Measurements from ENCODE around the gene STX5.
"Not testable (repeated sequence)": the region's sequence is repeated elsewhere in the genome, so short reads cannot be mapped to it uniquely, and the experiment has no call there.

The STX5 gene

DNA sequence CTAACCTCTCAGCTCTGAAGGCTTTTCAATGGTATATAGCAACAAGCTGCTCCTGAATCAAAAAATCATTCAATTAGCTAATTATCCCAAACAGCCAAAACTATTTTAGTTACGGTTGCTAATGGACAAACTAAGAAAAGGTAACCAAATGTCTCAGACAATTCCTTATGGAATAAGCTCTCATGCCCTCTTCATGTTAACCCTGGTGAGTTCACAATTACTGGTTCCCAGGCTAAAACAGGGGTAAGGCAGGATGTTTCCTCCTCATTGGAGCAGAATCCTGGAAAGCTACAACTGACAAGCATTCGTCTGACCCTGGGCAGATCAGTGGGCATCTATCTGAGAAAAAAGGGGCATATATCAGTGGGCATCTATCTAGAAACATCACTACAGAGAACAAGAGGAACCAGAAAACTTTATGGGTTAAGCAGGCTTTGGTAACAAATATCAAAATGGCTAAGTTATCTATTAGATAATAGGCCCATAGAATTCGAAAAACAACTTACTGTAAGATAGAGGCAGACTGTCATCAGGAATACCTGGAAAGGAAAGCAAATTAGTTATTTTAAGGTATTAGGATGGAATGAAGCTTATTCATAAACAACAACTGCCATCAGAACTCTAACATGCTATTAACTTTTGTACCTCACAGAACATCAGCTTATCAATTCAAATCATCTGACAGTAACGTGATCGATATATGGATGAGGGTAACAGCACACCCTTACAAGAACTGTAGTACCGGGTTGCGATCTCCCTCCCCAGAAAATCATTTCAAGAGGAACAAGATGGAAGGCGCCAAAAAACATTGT, 22.4 kb upstream of the STX5 start:
- no peak for DNase-seq

DNA sequence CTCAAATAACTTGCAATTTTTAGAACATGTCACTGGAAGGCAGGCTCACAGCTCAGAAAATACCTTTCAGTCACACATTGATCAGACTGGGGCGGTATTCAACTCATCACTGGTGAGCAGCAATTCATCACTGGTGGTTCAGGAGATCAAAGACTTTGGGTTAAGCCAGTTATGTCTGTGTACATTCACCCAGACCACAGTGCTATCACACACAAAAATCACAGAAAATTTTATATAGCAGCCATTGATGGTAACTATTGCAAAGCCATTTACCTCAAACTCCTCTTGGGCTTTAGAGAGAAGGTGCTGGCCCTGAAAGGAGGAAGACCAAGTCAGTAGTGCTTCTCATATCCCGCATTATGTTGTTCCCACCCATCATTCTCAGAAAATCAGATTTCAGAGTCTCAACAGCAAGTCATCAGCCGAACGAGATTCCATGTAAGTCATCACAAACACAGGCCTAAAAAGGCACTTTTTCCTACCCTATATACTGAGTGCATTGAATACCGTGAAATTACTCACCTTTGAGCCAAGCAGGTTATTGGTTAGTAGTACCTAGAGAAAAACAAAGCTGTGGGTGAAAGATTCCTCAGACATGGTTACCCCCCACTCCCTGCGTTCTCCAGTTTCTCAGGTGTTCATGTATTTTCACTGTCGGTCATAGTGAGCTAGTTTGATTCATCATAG, 21.6 kb upstream of the STX5 start:
- no peak for DNase-seq

DNA sequence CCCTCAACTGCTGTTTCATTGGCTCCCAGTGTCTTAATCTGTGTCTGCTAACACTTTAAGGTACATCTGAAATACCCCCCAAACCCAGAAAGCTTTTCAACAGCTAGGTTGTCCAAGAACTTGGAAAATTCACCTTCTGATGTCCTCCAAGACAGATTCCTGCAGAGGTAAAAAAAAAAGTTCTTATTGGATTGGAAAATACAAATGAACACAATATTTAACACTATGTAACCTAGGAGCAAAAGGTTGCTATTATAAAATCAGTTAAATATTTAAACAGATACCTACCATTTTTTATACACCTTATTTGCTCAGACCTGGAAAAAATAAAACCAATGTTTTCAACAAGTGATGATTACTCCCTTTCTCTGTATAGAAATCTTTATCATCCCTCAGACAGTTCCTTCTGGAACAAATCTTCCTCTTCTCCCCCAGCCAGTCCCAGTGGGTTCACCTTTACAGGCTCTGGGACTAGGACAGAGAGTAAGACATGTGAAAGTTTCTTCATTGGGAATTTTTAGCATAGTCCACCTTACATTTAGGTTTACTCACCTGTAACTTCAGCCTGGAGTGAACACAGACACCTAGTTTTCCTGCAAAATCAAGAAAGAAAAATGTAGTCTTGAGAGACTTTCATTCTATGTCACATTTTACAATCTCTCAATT, 20.8 kb upstream of the STX5 start:
- no peak for DNase-seq

DNA sequence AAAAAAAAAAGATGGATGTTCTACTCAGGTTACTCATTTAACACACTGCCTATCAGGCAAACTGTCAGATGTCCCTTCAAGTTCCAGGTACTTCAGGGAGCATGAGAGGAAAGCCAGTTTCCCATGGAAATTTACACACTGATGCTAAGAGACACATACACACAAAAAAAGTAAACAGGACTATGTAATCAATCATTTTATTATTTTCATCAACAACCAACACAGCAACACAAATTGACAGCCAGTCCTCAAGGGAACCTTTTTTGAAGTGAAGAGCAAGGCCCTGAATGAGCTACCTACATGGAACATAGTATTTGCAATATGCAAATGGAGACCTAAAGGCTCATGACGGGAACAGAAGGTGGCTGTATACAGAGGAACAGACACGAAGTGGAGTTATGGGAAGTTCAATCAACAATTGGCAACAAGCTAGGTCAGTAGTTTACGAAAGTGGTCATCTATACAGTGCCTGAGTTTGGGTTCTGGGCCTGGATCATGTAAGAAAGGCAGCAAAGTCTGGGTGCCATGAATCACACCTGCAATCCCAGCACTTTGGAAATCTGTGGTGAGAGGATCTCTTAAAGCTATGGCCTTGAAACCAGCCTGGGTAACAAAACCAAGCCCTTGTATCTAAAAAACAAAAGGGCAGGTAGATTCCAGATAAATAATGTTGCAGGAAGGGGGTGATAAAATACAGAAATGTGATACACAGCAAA, 20.1 kb upstream of the STX5 start:
- DNase-seq = no peak

DNA sequence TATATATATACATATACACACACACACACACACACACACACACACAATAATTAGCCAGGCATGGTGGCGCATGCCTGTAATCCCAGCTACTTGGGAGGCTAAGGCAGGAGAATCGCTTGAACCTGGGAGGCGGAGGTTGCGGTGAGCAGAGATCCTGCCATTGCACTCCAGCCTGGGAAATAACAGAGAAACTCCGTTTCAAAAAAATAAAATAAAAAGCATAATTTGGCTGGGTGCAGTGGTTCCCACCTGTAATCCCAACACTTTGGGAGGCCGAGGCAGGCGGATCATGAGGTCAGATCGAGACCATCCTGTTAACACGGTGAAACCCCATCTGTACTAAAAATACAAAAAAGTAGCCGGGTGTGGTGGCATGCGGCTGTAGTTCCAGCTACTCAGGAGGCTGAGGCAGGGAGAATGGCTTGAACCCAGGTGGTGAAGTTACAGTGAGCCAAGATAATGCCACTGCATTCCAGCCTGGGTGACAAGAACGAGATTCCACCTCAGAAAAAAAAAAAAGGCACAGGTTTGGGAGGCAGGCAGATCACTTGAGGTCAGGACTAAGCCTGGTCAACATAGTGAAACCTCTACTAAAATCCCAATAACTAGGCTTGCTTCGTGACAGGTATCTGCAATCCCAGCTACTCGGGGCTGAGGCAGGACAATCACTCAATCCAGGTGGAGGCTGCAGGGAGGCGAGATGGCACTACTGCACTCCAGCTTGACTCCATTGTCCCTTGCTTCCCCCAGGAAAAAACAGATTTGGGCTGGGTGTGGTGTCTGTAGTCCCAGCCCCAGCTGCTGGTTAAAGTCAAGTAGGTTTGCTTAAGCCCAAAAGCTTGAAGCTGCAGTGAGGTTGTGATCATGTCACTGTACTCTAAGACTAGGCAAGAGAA, 19.3 kb upstream of the STX5 start:
- no peak for DNase-seq

DNA sequence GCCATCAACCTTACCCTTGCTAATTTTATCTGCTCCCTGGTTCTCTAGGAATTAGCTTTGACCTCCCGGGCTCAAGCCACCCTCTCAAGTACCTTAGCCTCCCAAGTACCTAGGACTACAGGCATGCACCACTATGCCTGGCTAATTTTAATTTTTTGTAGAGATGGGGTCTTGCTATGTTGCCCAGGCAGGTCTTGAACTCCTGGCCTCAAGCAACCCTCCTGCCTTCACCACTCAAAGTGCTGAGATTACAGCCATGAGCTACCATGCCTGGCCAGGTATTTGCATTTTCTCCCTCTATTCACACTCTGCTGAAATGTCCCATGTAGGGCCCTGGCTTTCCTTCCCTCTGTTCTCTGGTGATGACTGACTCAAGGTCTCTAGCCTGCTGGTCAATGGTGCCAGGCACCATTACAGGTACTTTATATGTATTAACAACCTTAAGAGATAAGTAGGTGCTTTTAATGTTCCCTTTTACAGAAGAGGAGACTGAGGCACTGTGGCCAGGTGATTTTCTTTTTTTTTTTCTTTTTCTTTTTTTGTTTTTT, 16.0 kb upstream of the STX5 start:
- no peak for DNase-seq

DNA sequence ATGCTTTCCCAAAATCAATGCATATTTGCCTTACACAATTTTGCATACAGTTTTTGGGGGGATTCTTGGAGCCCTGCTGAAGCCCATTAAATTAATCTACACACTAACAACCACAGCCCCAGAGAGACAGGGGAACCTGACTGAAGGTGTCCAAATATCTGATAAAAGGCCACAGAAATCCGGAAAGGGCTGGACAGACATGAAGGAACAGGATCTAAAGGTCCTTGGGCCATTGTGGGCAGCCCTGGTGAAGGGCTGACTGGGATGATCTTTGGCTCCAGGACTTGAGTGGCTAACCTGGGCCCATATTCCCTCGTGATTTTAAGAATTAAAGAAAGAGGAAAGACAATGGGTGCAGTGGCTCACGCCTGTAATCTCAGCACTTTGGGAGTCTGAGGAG, 14.3 kb upstream of the STX5 start:
- DNase-seq = no peak

DNA sequence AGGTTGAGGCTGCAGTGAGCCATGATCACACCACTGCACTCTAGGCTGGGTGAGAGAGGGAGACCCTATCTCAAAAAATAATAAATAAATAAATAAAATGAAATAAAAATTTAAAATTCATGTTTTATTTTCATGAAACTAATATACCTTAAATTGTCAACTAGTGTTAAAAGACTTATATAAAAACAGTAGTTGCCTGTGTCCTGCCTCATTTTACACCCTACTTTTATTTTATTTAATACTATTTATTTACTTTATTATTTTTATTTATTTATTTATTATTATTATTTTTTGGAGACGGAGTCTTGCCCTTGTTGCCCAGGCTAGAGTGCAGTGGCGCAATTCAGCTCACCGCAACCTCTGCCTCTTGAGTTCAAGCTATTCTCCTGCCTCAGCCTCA, 12.3 kb upstream of the STX5 start:
- no peak for DNase-seq

DNA sequence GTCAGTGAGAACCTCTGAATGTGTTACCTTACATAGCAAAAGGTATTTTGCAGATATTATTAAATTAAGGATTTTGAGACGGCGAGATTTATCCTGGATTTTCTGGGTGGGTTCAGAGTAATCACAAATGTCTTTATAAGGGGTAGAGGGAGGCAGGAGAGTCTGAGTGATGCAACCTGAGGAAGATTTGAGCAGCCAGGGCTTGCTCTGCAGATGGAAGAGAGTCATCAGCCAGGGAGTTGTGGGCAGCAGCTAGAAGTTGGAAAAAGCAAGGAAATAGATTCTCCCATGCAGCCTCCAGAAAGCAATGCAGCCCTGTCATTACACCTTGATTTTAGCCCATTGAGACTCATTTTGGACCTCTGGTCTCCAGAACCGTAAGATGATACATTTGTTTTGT, 11.6 kb upstream of the STX5 start:
- DNase-seq = no peak

DNA sequence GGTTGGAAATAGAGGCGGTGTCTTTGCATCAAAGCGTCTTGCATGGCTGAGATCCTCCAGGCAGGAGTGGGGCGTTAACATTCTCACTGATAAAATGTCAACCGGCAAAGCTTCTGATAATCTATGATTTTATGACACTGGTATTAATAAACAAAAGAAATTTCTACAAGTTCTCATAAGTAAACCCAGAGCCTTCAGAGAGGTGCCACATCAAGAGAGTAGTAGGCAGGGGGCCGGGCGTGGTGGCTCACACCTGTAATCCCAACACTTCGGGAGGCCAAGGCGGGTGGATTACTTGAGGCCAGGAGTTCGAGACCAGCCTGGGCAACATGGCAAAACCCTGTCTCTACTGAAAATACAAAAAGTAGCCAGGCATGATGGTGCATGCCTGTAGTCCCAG, 11.0 kb upstream of the STX5 start:
- not testable (repeated sequence) for DNase-seq

DNA sequence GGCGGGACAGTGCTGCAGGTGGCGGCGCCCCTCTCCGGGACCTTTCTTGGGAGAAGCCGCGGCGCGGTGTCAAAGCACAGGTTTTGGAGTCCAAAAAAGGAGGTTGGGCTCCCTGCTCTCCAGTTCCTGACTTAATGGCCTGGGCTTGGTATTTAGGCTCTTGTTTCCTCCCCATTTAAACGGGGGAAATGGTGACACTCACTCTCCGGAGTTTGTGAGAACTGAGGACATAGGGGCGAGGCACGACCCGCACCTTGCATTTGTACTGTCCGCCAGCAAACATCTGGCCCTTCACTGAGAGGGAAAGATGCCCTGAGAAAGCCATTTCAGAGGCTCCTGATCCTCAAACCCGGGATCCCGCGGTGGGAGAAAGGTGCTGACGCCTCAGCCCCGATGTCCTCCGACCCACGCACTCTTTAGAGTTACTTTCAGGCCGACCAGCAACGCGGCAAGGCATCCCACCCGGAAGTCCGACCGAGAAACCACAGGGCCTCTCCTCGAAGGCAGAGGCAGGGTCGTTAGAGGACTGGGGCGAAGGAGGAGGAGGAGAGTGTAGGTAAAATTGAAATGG, 10.4 kb upstream of the STX5 start:
- no peak for DNase-seq

DNA sequence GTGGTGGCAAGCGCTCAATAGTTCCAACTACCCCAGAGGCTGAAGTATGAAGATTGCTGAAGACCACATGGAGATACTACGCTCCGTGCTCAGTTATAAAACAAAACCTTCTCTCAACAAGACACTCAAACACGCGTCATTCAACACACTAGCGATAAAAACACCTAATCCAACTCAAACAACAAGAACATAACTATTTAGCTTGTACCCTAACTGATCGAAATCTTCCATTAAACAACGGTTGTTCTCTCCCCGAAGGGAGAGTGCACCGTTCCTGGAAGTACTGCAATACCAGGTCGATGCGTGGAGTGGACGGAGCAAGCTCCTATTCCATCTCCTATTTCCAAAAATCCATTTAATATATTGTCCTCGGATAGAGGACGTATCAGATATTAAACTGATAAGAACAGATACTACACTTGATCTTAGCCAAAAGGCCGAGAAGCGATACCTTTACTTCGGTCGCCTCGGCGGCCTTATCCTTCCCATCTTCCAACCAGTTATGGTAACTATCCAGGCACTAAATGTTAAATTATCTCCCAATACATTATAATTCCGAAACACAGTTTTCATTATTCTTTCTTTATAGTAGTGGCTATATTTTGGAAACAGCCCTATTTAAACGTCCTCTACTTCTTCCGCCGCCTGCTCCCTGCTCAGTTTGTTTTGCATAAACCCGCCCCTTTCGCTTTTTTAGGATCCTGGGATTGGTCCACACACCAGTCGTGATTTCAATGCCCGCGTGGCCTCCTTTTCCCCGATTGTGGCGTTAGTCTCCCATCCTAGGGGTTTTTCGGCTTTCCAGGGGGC, 9.7 kb upstream of the STX5 start:
- peak; percentile 98 for DNase-seq

DNA sequence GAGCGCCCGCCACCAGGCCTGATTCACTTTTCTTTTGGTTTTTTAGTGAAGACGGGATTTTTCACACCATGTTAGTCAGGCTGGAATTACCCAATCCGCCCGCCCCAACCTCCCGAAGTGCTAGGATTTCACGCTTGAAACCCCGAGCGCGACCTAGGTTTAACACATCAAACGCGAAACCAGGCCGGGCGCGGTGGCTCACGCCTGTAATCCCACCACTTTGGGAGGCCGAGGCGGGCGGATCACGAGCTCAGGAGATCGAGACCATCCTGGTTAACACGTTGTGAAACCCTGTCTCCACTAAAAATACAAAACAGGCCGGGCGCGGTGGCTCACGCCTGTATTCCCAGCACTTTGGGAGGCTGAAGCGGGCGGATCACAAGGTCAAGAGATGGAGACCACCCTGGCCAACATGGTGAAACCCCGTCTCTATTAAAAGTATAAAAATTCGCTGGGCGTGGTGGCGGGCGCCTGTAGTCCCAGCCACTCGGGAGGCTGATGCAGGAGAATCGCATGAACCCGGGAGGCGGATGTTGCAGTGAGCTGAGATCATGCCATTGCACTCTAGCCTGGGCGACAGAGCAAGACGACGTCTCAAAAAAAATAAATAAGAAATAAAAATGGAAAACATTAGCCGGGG, 9.0 kb upstream of the STX5 start:
- DNase-seq = peak; percentile 100

DNA sequence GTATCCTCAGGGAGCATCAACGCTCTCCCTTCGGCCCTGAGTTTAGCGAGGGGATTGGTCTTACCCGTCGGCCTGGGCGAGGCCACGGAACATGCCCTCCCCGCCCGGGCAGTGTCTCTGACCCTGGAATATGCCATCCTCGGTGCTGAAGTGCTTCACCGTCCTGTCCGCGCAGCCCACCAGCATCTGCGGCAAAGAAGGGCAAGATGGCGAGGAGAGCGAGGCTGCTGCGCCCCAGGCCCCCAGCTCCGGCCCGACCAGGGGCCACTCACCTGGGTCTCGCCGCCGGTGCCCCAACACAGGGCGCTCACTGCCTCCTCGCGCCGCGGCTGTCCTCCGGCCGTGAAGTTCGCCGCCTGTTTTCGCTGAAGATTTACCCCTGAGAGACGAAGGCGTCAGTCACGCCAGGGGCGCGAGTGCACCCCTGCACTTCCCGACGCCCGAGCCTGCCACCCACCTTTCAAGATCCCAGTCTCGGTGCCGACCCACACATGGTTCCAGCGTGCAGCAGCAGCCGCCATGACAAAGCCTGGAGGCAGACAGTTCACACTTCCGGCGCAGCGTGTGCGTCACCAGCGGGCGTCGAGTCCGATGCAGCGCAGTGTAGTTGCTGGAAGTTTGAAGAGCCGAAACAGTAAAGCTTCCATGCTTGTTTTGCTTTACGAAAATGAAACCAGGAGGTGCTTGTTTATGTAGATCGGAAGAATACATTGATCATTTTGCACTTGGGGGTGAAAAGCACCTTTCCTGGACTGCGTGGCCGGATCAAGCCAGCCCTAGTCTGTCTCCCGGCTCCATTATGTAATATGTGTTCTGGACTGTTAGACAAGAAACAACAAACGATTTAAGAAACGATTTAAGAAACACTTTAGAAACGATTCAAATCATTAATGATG, 7.4 kb upstream of the STX5 start, which contains the start of gene WDR74:
TSS of gene WDR74 (minus strand) at position 541 of the 896 bp plus-strand sequence. CDS start at position 521, 20 bp downstream.
- DNase-seq = peak; percentile 75

DNA sequence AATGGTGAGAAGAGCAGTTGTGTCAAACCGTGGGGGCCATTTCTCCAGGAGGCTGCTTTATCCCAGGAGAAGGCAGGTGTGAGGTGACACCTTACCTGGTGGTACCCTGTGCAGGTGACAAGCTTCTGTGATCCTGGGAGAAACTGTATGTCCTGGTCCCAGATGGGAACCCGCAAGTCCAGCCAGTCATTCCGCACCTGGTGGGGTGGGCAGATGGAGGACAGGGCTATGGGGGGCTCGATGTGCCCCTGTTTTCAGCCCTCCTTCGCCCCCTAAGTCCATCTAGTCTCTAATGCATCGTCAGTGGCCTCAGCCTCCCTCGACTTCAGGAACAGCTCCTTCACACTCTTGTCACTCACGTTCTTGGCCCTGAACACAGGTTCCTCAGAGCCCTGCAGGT, 3.5 kb upstream of the STX5 start:
- DNase-seq = no peak

DNA sequence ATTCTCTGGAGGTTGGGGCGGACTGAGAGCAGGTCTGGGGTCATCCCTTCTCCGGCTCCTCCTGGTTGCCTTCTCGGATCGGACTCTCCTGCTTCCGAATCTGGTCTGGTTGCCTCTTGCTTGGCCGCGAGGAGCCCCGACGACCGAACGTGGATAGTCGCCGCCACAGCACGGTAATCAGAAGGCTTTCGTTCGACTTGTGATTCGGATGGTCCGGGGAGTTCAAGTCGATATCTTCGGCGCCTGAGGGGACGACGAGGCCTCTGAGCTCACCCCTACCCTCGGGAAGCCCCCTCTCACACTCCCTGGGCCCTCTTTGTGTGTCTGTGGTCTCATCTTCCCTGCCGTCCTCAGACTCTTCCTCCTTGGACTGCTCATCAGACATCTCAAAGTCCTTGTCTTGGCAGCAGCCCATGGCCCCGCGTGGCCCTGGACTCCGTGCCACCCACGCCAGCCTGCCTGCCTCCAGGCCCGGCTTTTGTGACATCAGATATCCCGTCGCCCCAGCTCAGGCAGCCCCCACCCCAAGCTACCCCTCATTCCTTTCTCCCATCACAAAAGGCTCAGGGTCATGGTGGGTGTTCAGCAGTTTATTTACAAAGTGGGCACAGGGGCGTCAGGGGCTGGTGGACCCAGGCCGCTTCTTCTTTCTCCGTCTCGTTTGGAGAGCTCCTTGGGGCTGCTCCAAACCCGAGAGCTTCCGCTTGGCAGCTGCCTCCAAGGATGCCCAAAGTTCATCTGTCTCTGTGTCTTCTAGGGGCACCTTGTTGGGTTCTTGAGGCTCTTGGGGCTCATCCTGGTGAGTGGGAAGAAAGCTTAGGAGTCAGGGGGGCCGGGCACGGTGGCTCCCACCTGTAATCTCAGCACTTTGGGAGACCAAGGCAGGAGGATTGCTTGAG, 734 bp upstream of the STX5 start, which contains the start of gene TEX54:
TSS of gene TEX54 (minus strand) at position 506 of the 899 bp plus-strand sequence.
- no peak for DNase-seq

DNA sequence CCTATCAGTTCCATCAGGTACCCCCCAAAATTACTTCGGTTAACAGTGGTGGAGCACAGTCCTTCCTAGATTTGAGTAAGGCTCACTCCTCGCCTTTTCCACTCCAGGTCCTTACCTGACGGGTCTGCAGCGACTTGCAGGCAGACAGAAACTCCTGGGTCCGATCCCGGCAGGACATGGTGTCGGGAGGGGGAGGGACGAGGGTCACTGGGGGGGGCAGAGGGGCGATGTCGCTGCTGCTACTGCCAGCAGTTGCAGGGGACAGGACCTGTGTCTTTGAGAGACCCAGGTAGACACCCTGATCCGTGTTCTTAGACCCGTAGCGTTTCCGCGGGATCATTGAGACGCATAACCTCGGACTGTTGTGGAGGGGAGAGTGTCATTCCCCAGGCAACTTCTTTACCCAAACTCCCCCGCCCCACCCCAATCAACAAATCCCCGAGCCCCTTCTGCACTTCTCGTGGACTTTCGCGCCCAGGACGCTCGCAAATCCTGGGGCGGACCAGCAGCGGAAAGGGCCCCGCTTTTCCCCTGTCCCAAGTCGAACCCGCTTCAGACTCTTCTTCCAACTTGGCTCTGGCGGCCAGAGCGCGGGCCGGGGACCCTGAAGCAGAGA, 839 bp downstream of the STX5 start:
- DNase-seq = no peak

All from T1000 (cell line).